Ovary (tissue), 3 donors: ENCODE measurements around the gene UCKL1.

Experiments used
- CTCF ChIP-seq, 3 donors: fragments of 450-650 bp in 2 of 3; fragments of 200-600 bp in 1 of 3; IDR thresholded peaks; one replicate each; pipeline versions ENCODE4 v1.5.1 to v1.8.0; 2016 to 2022; ENCODE audit warnings: antibody characterized with exemption in 3 of 3, mild to moderate bottlenecking in 1 of 3
- POLR2A ChIP-seq: fragments of 450-650 bp; IDR thresholded peaks from one replicate; pipeline ENCODE4 v1.6.1; 2017; ENCODE audit warnings: antibody characterized with exemption, mild to moderate bottlenecking, moderate library complexity
- donor health status: DM: no; HTN: no; CAD: no.

- no peak for TF ChIP-seq CTCF (IDR thresholded peaks at IDR 0.05)
- TF ChIP-seq POLR2A = no peak
These were observed 14.7 kb upstream of the UCKL1 start for GRCh38 chr20:63970714-63971431.
